NCI-H1105 treated with DMSO at 0.1 percent for 48 hours (cell line): Measurements from ENCODE around the gene TMEM219.

Experiments
- DNase-seq: peaks from one replicate; lab custom pipeline; 2025; lab: John Stamatoyannopoulos, UW

Gene TMEM219

GRCh38 chr16:29982560-29983419 is 20.9 kb downstream of the TMEM219 start:
- no peak for DNase-seq

- DNase-seq, result no peak
These were observed 21.7 kb downstream of the TMEM219 start for GRCh38 chr16:29983420-29984136.

- no peak for DNase-seq
These were observed 22.4 kb downstream of the TMEM219 start for GRCh38 chr16:29984137-29984763.

- no peak for DNase-seq
These were observed 22.9 kb downstream of the TMEM219 start for GRCh38 chr16:29984764-29985147.

GRCh38 chr16:29985271-29985811 is 23.5 kb downstream of the TMEM219 start:
- DNase-seq, result no peak

GRCh38 chr16:29986231-29986630 is 24.4 kb downstream of the TMEM219 start:
- no peak for DNase-seq

GRCh38 chr16:29986931-29987330 is 25.1 kb downstream of the TMEM219 start:
- DNase-seq, result no peak

GRCh38 chr16:29987371-29988085 is 25.6 kb downstream of the TMEM219 start:
- no peak for DNase-seq

- DNase-seq, result no peak
These were observed 26.6 kb downstream of the TMEM219 start for GRCh38 chr16:29988346-29989075.

GRCh38 chr16:29989111-29989858 is 27.4 kb downstream of the TMEM219 start:
- no peak for DNase-seq

- DNase-seq, result no peak
These were observed 28.2 kb downstream of the TMEM219 start for GRCh38 chr16:29990034-29990433.

GRCh38 chr16:29990883-29991570 is 29.1 kb downstream of the TMEM219 start:
- DNase-seq, result no peak

- DNase-seq, result no peak
These were observed 29.7 kb downstream of the TMEM219 start for GRCh38 chr16:29991571-29991904.

- DNase-seq, result no peak
These were observed 30.6 kb downstream of the TMEM219 start for GRCh38 chr16:29992344-29992967.

GRCh38 chr16:29993191-29993902 is 31.5 kb downstream of the TMEM219 start:
- no peak for DNase-seq

GRCh38 chr16:29993903-29994599 is 32.2 kb downstream of the TMEM219 start:
- no peak for DNase-seq

GRCh38 chr16:29994600-29995323 is 32.9 kb downstream of the TMEM219 start:
- no peak for DNase-seq
